ENCODE data around the gene TFB1M.

TFB1M gene

DNA sequence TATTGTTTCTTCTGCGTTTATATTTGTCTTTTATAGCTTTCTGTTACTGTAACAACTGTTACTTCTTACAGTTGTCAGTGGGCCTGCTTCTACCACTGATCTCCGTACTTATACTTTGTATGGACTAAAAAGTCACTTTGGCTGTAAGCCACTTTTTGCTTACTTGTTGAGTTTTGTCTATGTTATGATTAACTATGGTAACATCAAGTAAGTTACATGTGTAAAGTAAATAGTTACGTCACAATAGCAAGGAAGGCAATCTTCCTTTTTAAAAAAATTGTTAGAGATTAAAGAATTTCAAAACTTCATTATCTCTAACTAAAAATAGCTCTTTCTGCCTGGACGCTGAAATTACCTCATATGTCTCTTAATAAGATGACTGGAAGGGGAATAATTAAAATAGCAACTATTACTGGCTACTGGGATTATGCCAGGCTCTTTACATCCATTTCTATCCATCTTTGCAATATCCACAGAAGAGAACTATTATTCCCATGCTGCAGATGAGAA is 10.9 kb downstream of the TFB1M start:
- in situ Hi-C loops (cut with MboI; ENCODE audit: low sequenced_read_pairs) = no loop called here

DNA sequence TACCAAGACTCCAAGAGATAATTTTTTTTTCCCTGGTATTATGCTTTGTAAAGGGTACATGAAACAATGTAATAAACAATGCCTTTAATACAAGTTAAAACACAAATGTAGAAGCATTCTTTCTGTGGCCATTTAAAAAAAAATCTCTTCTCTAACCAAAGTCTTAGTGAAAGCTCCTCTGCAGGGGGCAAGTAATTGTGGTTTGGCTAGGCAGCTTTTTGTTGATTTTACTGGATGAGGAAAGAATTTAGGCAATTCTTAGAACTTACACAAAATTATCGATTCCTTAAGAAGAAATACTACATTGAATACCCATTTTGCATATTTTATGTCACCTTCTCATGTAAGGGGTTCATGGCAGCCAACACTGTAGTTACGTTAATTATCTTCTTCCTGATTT is 12.4 kb downstream of the TFB1M start:
- in situ Hi-C loops (cut with MboI; ENCODE audit: low sequenced_read_pairs) = no loop called here

DNA sequence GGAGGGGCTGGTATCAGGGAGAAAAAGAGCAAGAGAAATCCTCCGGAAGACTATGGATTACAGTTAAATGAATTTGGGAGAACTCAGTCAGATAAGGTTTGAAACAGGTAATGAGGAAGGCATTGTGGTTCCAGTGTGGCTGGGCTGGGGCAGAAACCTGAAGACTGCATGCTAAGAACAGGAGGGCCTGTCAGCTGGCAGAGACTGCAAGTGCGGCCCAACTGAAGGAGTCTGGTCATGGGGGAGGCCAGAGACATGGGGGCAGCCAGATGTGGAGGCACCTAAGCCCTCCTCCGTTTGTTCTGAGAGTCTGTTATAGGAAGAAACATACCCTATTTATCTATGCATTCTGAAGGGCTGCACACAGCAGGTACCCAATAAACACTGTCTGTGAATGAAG is 16.6 kb downstream of the TFB1M start:
- in situ Hi-C loops (cut with MboI; ENCODE audit: low sequenced_read_pairs) = no loop called here

DNA sequence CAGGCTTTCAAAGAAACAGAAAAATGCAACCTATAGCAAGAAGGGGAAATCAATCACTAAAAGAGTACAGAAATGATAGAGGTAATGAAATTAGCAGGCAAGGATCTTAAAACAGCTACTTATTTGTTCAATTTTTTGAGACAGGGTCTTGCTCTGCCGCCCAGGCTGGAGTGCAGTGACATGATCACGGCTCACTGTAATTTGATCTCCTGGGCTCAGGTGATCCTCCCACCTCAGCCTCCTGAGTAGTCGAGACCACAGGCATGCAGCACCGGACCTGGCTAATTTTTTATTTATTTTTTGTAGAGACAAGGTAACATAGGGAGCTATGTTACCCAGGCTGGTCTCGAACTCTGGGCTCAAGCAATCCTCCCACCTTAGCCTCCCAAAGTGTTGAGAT is 21.6 kb downstream of the TFB1M start:
- in situ Hi-C loops (cut with MboI; ENCODE audit: low sequenced_read_pairs) = no loop called here

DNA sequence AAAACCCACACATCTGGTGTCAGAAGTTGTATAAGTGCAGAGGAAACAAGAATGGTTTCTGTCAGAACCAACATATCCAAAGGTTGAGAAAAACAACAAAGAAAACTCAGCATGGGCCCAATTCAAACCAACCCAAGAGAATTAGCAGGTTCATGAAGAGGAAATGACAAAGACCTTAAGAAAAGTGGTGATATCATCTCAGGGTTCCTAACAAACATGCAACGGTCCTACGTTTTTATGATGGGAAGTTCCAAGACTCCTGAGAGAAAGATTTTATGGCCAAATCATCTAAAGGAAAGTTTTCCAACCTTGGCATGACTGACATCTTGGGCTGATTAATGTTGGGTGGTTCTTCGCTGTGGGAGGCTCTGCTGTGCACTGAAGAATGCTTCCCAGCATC is 23.0 kb downstream of the TFB1M start:
- in situ Hi-C loops (cut with MboI; ENCODE audit: low sequenced_read_pairs) = no loop called here

DNA sequence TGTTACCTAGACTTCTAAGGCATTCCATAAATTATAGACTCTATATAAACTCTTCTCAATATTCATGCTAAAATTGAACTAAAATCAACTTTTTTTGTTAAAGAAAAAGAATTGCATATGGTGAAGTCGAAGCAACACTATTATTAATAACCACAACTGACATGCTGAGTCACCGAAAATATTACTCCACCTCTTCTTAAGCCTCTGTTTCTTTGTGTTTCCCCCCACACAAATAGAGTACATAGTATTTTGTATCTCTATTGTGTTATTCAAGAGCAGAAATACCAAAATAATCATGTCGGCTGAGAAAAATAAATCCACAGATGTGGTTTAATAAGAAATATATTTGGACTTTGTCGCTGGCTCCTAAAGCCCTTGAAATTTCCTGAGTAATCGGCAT is 23.8 kb downstream of the TFB1M start:
- in situ Hi-C loops (cut with MboI; ENCODE audit: low sequenced_read_pairs) = no loop called here

DNA sequence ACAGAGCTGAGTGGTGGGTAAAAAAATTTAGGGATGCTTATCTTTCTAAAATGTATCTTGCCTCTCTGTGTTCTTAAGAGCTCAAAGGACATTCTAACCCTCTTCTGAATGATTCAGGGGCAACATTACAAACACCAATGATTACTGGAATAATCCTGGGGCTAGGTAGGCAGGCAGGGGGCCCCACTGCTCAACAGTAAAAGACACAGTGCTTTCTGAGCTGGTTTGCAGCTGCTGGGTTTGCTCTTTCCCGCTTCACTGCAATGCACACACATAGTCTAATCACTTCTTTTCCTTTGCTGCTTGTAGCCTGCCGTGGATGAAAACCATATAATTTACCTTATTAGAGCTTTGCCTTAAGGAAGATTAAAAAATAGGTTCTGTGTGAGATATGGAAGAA is 26.5 kb downstream of the TFB1M start:
- in situ Hi-C loops (cut with MboI; ENCODE audit: low sequenced_read_pairs) = no loop called here

DNA sequence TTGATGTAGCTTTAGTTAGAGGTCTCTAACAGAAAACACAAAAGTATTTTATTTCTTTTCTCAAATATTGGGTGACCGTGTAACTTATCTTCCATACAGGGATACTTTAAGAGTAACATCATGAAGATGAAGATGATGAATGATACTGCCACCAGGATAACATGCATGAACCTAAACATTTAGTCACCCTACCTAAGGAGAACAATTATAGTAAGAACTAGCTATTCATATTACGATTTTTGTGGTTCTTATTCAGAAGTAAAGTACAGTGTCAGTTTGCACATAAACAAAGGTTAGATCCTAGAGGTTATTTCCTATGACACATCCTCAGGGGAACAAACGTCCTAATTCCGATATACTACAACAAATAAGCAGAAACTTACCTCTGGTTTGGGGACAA is 29.5 kb downstream of the TFB1M start:
- in situ Hi-C loops (cut with MboI; ENCODE audit: low sequenced_read_pairs) = no loop called here

DNA sequence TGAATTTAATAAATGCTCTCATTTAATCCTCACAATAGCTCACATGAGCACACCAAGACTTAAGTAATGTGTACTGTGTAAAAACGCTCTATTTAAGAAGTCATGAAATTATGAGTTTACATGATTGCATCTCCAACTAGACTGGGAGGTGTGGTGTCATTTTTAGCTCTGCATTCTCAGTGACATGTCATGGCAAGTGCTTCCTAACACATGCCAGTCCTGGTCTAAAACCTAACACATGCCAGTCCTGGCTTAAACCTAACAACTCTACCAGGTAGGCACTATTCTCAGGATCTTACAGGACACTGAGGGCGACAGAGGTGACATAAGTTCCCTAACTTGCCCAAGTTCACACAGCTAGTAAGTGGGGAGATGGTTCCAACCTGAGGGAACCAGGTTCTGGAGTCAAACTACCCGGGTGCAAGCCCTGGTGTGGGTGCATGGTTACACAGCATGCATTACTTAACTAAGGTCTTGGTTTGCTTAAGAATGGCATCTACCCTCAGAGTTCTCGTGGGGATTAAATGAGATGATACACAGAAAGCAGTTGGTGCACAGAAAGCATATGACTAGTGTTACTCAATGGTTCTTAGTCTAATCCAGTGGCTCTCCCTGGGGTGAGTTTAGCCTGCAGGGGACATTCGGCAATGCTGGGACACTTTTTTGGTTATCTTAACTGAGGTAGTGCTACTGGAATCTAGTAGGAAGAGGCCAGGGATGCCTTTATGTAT is 35.8 kb downstream of the TFB1M start:
- in situ Hi-C loops (cut with MboI; ENCODE audit: low sequenced_read_pairs) = no loop called here

DNA sequence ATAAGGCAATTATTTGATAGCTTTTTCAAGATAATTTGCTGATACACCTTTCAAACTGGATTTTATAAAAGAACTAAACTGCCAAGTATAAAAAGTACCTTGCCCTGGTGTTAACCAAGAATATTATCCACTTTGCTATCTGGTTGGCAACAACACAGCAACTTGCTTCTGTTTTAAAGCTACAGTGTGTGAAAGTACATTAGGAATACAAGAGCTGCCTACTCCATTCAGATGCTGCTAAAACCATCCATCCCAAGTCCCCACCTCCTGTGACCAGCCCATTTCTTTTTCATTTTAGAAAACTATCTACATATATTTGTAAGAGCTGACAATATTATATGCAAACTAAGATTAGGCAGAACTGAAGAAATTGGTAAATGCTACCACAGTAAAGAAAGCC is 37.6 kb downstream of the TFB1M start:
- in situ Hi-C loops (cut with MboI; ENCODE audit: low sequenced_read_pairs) = no loop called here

DNA sequence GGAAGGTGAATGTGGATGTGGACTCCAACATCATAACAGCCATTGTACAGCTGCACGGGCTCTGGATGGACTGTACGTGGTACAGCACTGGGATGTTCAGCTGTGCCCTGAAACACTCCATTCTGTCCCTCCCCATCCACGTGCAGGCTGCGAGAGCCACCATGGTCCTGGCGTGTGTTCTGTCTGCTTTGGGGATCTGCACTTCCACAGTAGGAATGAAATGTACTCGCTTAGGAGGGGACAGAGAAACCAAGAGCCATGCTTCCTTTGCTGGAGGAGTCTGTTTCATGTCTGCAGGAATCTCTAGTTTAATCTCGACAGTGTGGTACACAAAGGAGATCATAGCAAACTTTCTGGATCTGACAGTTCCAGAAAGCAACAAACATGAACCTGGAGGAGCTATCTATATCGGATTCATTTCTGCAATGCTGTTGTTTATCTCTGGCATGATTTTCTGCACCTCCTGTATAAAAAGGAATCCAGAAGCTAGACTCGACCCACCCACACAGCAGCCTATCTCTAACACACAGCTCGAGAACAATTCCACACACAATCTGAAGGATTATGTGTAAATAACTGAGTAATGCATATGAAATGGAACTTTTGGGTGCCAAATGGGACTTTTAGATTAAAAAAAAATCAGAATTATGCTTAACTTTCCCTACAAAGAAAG is 38.3 kb downstream of the TFB1M start:
- in situ Hi-C loops (cut with MboI; ENCODE audit: low sequenced_read_pairs) = no loop called here

DNA sequence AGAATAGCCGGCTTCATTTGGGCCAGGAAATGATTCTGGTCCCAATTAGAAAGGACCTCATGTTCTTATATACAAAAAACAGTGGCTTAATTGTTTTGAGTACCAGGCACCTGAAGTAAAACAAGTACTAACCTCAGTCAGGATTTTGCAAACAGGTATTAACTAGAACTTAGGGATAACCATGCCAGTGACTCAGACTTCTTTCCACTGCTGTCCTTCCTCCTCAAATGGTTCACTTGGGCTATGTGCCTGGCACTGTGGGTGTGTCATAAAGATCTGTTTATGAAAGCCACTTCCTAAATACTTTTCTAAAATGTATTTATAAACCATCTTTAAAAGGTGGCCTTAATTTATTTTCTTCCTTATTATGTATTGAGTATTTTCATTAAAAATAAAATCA is 39.8 kb downstream of the TFB1M start:
- in situ Hi-C loops (cut with MboI; ENCODE audit: low sequenced_read_pairs) = loop anchor here (25.0 kb wide), 1 partner anchor 337 kb away; no protein-coding TSS in a partner anchor

DNA sequence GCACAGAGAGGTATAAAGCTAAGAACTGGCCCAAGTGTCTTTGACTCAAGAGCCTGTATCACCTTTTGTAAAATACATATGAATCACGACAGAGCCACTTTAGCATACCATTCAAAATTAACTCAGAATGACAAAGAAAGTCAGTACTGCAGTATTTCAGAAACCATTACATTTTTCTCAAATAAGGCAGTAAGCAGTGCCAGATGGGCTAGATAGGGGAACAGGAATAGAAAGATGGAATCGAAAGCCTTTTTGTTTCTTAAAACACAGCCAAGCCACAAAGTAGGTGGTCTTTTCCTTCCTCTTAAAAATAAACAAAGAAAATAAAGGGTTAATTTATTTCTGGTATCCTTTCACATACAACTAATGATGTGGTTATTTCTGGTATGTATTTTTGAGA is 40.2 kb downstream of the TFB1M start:
- in situ Hi-C loops (cut with MboI; ENCODE audit: low sequenced_read_pairs) = loop anchor here (25.0 kb wide), 1 partner anchor 337 kb away; no protein-coding TSS in a partner anchor

DNA sequence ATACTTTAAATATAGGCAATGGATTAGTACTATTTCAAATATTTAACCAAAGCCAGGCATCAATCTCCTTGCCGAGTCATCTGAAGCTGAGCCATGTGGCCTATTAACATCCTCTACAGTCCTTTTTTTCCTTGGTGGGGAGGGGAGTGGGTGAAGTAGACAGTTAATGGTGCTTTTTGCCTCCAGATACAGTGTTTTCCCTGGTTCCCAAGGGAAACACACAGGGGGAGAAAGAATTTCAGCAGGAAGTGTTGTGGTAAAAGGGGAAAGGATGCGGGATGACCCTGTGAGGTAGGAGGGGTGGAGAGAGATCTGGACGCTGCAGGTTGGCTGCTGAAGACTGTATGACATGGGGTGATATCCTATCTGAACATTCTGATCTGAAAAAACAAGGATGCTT is 40.9 kb downstream of the TFB1M start:
- in situ Hi-C loops (cut with MboI; ENCODE audit: low sequenced_read_pairs) = loop anchor here (25.0 kb wide), 1 partner anchor 336 kb away; no protein-coding TSS in a partner anchor

DNA sequence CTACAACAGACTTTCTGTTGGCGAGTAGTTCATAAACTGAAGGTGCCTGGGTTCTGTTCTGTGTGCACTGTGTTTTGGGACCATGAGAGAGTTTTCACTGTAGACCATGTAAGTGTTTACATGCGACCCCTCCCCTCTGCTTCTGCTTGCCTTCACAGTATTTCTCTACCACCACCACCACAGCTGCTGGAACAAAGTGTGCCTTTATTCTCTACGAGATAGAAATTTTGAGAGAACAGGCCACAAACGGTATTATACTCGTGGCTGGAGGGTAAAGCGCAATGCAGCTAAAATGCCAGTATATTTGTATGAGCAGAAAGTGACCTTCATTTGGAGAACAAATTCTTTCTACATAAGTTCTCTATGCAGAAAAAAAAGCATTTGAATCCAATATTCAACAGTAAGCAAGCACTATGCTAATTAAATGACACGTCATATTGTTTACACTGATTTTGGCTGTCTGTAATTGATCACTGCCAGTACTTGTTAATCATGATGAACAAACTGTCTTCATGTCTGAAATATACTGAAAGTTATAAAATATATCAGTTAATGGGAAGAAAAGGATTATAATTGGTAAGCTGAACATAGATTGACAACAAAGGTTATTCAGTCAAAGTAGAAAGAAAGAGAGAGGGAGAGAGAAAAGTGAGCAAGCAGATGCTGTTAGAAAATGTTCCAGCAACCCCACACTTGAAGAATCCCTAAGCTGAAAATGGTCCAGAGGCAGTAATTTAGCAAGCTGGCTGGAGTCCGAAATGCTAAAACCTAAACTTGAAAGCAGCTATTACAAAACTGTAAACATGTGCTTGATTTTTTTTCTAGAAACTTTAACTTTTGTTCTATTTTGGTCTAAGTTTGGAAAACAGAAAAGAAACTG is 41.7 kb downstream of the TFB1M start:
- in situ Hi-C loops (cut with MboI; ENCODE audit: low sequenced_read_pairs) = loop anchor here (25.0 kb wide), 1 partner anchor 335 kb away; no protein-coding TSS in a partner anchor

DNA sequence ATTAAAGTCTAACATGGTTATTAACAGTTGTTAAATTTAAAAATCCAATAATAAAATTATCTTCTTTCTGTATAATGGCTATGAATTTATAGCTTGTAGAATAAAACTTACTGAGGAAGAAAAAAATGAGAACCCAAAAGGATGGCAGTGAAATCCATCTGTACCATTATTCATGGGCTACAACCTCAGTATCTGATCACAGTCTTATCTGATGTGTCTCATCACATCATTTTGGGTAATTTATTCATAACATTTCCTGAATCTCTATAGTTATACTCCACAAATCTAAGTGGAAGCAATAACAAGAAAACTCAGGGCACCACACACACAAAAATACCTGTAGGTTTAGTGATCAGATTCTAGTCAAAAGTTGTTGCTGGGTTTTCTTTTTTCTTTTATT is 43.1 kb downstream of the TFB1M start:
- in situ Hi-C loops (cut with MboI; ENCODE audit: low sequenced_read_pairs) = loop anchor here (25.0 kb wide), 1 partner anchor 334 kb away; no protein-coding TSS in a partner anchor

DNA sequence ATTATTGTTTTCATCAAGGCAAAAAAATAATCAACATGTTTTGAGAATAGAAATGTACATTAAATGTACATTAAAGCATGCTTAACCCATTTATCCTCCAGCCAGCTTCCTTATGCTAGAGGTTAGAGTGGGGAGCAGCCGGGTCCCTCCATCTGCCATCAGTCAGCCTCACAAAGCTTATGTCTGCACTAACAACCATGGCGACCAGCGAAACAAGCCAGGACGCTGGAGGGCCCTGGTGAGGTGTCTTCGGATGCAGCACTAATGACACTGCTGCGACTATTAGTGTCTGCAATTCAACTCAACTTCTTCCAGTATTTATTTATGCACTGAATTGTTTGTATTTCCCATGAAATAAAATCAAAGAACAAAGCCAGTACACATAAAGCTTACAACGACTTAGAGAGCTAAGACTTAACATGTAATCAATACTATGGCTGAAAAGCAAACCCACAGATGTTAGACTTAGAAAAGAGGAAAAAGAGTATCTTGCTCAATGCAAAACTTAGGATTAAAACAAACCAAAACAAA is 43.7 kb downstream of the TFB1M start:
- in situ Hi-C loops (cut with MboI; ENCODE audit: low sequenced_read_pairs) = loop anchor here (25.0 kb wide), 1 partner anchor 333 kb away; no protein-coding TSS in a partner anchor

DNA sequence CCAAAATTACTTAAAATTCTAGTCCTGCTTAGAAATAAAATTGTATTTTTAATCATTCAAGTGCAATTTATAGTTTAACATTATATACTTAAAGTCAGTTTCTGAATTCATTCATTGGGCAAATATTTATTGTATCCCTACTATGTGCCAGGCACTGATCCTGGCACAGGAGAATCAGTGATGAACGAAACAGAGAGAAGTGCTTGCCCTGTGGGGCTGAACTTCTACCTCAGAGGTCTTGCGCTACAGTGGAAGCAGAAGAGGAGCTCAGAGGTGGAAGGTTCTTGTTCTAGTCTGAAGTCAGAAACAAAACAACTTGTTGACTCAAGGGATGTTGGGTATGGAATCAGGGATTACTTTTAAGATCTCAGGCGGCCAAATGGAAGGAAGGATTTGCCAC is 44.5 kb downstream of the TFB1M start:
- in situ Hi-C loops (cut with MboI; ENCODE audit: low sequenced_read_pairs) = loop anchor here (25.0 kb wide), 1 partner anchor 332 kb away; no protein-coding TSS in a partner anchor

DNA sequence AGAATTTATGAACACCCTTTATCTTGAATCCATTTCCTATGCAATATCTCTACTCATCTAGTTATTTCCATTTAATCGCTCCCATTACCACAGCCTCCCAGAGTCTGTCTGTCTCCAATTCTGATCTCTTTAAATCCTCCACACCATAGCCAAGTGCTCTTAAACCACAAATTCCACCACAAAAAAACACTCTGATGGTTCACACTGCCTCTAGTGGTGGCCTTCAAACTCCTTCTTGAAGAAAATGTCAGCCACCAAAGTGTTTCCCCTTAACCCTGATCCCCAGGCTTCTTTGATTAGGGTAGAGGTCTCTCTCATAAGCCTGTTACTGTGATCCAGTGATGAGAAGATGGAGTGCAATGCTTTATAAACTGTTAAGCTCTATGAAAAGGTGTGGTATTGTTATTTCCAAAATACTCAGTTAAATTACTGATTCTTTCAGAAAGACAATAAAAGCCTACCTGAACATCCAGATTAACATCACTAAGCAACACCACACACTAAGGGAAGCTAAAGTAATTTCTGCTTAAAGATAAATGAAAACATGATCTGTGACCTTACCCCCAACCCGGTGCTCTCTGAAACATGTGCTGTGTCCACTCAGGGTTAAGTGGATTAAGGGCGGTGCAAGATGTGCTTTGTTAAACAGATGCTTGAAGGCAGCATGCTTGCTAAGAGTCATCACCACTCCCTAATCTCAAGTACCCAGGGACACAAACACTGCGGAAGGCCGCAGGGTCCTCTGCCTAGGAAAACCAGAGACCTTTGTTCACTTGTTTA is 46.0 kb downstream of the TFB1M start:
- in situ Hi-C loops (cut with MboI; ENCODE audit: low sequenced_read_pairs) = loop anchor here (25.0 kb wide), 1 partner anchor 331 kb away; no protein-coding TSS in a partner anchor

DNA sequence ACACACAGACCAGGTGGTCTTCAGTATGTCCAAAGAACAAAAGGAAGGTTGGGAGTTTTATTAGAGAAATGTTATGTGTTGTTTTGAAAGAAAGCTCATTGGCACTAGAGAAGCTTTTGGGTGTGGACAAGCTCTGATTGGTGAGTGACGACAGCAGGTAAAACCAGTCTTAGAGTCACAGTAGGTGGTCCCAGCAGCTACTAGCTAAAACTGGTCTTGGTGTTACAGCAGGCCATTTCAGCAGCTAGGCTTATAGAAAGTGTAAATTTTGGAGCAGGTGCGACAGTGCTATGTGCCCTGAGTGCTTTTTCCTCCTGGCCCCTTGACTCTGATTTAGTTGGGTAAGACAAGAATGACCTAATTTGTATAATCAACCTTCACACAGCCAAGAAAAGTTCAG is 46.9 kb downstream of the TFB1M start:
- in situ Hi-C loops (cut with MboI; ENCODE audit: low sequenced_read_pairs) = loop anchor here (25.0 kb wide), 1 partner anchor 330 kb away; no protein-coding TSS in a partner anchor
